H1 (cell line): Measurements from ENCODE around the gene SLC26A6.

ENCODE experiments used
- CEBPB ChIP-seq: IDR thresholded peaks from 2 replicates; pipeline ENCODE4 v1.6.1; 2012; ENCODE audit warnings: low read depth, low read length
- CTCF ChIP-seq, 3 experiments: IDR thresholded peaks; 1 replicate in 2 of 3; 2 replicates in 1 of 3; pipeline versions ENCODE4 v1.5.1 to v1.6.1; 2011; ENCODE audit warnings: low read length in 3 of 3, mild to moderate bottlenecking in 3 of 3, inconsistent platforms in 2 of 3, low read depth in 1 of 3, moderate library complexity in 1 of 3; ENCODE audit not compliant: insufficient read depth in 1 of 3; ENCODE audit errors: control extremely low read depth in 1 of 3
- POLR2A ChIP-seq, 2 experiments: IDR thresholded peaks; 1 replicate in 1 of 2; 2 replicates in 1 of 2; pipeline ENCODE4 v1.6.1; 2011; ENCODE audit warnings: low read depth in 2 of 2, low read length in 2 of 2, mild to moderate bottlenecking in 2 of 2; ENCODE audit errors: control extremely low read depth in 1 of 2
- POLR2AphosphoS5 ChIP-seq: IDR thresholded peaks from 2 replicates; pipeline ENCODE4 v1.6.1; 2011; ENCODE audit warnings: low read depth, low read length
- SIRT6 ChIP-seq: IDR thresholded peaks from one replicate; pipeline ENCODE4 v1.7.1; 2012; ENCODE audit warnings: low read length, inconsistent platforms

- TF ChIP-seq CEBPB (no peak), POLR2A (IDR thresholded peaks at IDR 0.05; ENCODE audit: control extremely low read depth in 1 of 2, low read depth in 2 of 2, low read length in 2 of 2) (no peak), SIRT6 (no peak), POLR2AphosphoS5 (no peak), CTCF (IDR thresholded peaks at IDR 0.05; ENCODE audit: control extremely low read depth in 1 of 3, insufficient read depth in 1 of 3, low read depth in 1 of 3, low read length in 3 of 3) (no peak)
Observed at GRCh38 chr3:48600711-48601621, 34.3 kb downstream of the SLC26A6 start.
